Jurkat, Clone E6-1 (cell line): ENCODE results near the gene USP31.
"Not testable (repeated sequence)": the region's sequence is repeated elsewhere in the genome, so short reads cannot be mapped to it uniquely, and the experiment has no call there.

Experiments used
- DNase-seq: peaks from one replicate; pipeline ENCODE4 v3.0.0-alpha.2; 2011; ENCODE audit warnings: low read depth, low spot score
- H3K4me3 ChIP-seq: 2 replicates; pipeline ENCODE4 v1.5.1; 2011; ENCODE audit warnings: mild to moderate bottlenecking, low read length, control low read depth, moderate library complexity

The USP31 gene

GRCh38 chr16:23105309-23105708 is 43.9 kb downstream of the USP31 start:
- H3K4me3 ChIP-seq, result no peak overlapping the region
- DNase-seq, result no peak

GRCh38 chr16:23104032-23104955 is 45.0 kb downstream of the USP31 start:
- DNase-seq, result no peak
- no peak overlapping the region for H3K4me3 ChIP-seq

- no peak overlapping the region for H3K4me3 ChIP-seq
- no peak for DNase-seq
Observed at GRCh38 chr16:23103603-23104002, 45.6 kb downstream of the USP31 start.

DNA sequence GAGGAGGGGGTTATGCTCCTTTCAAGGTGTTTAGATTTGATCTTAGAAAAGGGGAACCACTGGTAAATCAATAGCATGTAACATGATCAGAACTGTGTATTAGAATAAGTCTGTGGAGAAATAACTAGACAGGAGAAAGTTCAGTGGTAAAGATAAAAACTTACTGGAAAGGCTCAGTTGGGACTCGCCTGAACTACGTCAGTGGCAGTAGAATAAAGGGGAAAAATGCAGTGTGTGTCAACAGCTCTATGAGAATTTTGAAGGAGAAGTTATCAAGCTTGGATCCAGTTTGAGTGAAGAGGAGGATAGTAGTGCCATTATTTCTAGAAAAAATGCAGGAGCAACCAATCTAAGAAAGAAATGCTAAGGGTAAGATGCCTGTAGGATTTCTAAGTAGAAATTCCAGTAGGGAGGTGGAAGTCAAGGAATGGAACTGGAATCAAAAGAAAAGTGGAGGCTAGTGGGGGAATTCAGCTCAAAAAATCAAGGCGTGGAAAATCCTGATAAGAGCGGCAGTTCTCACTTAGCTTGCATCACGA is 48.2 kb downstream of the USP31 start:
- DNase-seq, result no peak
- H3K4me3 ChIP-seq, result no peak overlapping the region

GRCh38 chr16:23096450-23096849 is 52.8 kb downstream of the USP31 start:
- peak; percentile 71 for DNase-seq
- not testable (repeated sequence) for H3K4me3 ChIP-seq

GRCh38 chr16:23094136-23094535 is 55.1 kb downstream of the USP31 start:
- H3K4me3 ChIP-seq, DNase-seq: not testable (repeated sequence)

DNA sequence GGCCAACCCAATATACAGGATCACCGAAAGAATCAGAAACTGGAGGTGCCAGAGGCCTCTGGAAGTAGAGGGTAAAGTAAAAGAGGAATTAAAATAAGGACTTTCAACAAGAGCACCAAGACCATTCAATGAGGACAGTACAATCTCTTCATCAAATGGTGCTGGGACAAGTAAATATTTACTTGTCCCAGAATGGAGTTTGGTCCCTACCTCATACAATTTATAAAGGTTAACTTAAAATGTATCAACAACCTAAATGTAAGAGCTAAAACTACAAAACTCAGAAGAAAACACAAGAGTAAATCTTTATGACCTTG is 56.5 kb downstream of the USP31 start:
- DNase-seq, result no peak
- H3K4me3 ChIP-seq, result no peak overlapping the region

- no peak overlapping the region for H3K4me3 ChIP-seq
- no peak for DNase-seq
Observed at GRCh38 chr16:23092072-23092800, 57.0 kb downstream of the USP31 start.

DNA sequence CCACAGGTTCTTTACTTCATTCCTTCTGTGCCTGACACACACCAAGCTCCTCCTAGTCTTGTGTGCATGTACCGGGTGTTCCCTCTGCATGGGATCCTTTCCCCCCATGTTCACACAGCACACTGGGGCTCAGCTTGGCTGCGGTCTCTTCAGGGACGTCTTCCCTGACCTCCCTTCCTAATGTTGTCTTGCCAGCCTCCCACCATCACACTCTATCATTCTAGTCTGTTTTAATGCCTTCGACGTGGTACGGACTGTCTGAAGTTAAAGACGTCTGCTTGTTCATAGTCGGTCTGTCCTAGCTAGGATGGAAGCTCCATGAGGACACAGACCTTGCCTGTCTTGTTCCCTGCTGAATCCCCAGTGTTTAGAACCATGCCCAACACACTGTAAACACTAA is 60.1 kb downstream of the USP31 start:
- DNase-seq, result no peak
- H3K4me3 ChIP-seq, result no peak overlapping the region

DNA sequence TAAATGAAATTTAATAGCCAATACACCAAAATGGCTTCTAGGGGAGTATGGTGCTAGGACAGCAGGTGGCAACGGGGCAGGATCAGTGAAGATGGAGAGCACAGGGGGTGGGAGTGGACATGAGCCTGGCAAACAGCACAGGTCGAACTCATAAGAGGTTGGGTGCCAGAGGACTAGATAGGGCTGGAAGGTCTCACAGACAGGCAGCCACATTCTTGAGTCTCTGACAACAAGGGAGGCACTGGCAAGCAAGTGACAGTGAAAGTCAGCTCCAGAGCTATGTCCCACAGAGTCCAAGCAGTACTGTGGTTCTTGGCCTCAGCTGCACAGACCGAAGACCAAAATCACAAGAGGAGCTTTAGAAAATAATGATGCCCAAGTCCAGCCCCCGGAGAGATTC is 61.2 kb downstream of the USP31 start:
- H3K4me3 ChIP-seq, result no peak overlapping the region
- DNase-seq, result no peak

DNA sequence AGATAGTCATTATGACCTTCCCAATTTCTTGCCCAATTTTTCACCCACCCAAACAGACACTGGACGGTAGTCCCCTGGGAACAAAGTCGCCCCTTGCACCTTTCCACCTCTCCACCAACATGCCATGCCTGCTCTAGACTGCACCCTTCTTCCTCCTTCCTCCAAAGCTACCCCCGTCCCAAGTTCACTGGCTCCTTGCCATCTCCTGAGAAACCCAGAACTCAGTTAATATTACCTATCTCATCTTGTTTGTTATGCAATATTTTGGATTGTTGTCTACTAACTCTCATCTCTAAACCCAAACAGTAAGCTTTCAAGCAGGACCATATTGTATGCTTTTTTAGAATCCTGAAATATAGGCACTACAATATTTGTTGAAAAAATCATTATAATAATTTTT is 63.3 kb downstream of the USP31 start:
- no peak for DNase-seq
- H3K4me3 ChIP-seq, result no peak overlapping the region

GRCh38 chr16:23082161-23082788 is 67.0 kb downstream of the USP31 start:
- no peak for DNase-seq

GRCh38 chr16:23081675-23082119 is 67.6 kb downstream of the USP31 start:
- no peak for DNase-seq
- no peak overlapping the region for H3K4me3 ChIP-seq

More at GRCh38 chr16:23082161-23082788, 67.0 kb downstream of the USP31 start:
- H3K4me3 ChIP-seq, result no peak overlapping the region

- no peak for DNase-seq
- no peak overlapping the region for H3K4me3 ChIP-seq
Observed at GRCh38 chr16:23080747-23081146, 68.5 kb downstream of the USP31 start.

GRCh38 chr16:23080329-23080728 is 68.9 kb downstream of the USP31 start:
- DNase-seq, result peak; percentile 79

GRCh38 chr16:23079675-23080301 is 69.5 kb downstream of the USP31 start:
- no peak overlapping the region for H3K4me3 ChIP-seq
- no peak for DNase-seq

More at GRCh38 chr16:23080329-23080728, 68.9 kb downstream of the USP31 start:
- no peak overlapping the region for H3K4me3 ChIP-seq

GRCh38 chr16:23074423-23074822 is 74.8 kb downstream of the USP31 start:
- H3K4me3 ChIP-seq, result no peak overlapping the region
- DNase-seq, result no peak

DNA sequence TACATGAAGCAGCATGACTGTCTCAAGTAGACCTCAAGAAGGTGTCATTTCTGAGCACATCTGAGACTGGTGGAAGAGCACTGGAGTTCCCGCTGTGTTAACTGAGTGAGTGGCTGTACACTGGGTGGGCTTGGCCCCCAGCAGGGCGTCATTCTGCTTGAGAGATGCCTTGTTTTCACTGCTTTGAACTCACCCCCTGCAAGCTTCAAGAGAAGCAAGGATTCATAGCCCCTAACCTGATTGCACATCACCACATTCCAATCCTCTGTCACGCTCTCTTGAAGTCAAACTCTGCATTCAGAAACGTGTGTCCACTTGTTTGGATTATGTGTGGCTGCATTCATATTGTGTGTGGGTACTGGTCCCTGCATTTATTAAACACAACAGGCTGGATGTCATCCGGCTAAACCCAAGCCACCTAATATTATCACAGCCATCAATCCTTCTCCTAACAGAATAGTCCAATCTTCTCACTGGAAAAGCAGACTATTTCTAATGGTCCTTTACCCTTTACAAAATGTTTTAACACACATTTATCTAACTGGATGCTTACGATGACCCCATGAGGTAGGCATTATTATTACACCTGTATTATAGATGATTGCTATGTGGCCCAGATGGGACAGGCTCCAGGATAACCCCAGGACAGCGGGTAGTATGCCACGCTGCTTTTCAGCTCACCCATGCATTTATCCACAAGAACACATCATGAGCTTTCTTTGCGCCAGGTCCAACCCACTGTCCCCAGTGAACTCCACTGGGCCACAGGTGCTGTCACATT is 76.3 kb downstream of the USP31 start:
- no peak for DNase-seq
- no peak overlapping the region for H3K4me3 ChIP-seq
